Kidney (tissue), 14 donors: Measurements from ENCODE around the gene CCDC69. TPM values are rescaled to one million over a fixed set of nuclear protein-coding genes. Genes with fewer than 3 reads are reported as not detected.
A peak's percentile ranks its signal among the peaks of the same experiment; 100 is the strongest.
"Not testable (repeated sequence)": the region's sequence is repeated elsewhere in the genome, so short reads cannot be mapped to it uniquely, and the experiment has no call there.

Source experiments
- DNase-seq, 5 donors: peaks; one replicate each; pipeline ENCODE4 v3.0.0-alpha.2; 2013 to 2020
- FAIRE-seq: peaks from 2 replicates; lab custom pipeline; 2012; peaks lifted over from hg19 to GRCh38; lab: Jason Lieb, UNC
- H3K27ac ChIP-seq, 2 donors: one replicate each; pipeline ENCODE4 v1.7.0; 2013; ENCODE audit warnings: low read depth in 2 of 2, low read length in 2 of 2, inconsistent platforms in 1 of 2
- H3K27me3 ChIP-seq: one replicate; pipeline ENCODE4 v1.7.1; 2013; ENCODE audit warnings: low read length, inconsistent platforms; ENCODE audit not compliant: control insufficient read depth, insufficient read depth
- H3K36me3 ChIP-seq, 3 donors: one replicate each; pipeline versions ENCODE4 v1.7.0 to v1.7.1; 2013; ENCODE audit warnings: low read length in 3 of 3, control low read depth in 1 of 3, inconsistent platforms in 1 of 3; ENCODE audit not compliant: insufficient read depth in 3 of 3, control insufficient read depth in 2 of 3
- H3K4me1 ChIP-seq, 3 donors: one replicate each; pipeline versions ENCODE4 v1.7.0 to v1.7.1; 2013; ENCODE audit warnings: low read length in 3 of 3, inconsistent platforms in 1 of 3, low read depth in 1 of 3; ENCODE audit not compliant: control insufficient read depth in 2 of 3, insufficient read depth in 2 of 3
- H3K4me3 ChIP-seq, 3 donors: one replicate each; pipeline versions ENCODE4 v1.7.0 to v1.8.1; 2013; ENCODE audit warnings: low read length in 3 of 3, control low read depth in 1 of 3, inconsistent platforms in 1 of 3
- H3K9ac ChIP-seq, 3 donors: one replicate each; pipeline versions ENCODE4 v1.7.0 to v1.7.1; 2013; ENCODE audit warnings: low read length in 3 of 3, control low read depth in 1 of 3, inconsistent platforms in 1 of 3
- H3K9me3 ChIP-seq, 3 donors: one replicate each; pipeline versions ENCODE4 v1.7.0 to v1.7.1; 2013; ENCODE audit warnings: low read length in 3 of 3, control low read depth in 1 of 3, inconsistent platforms in 1 of 3; ENCODE audit not compliant: control insufficient read depth in 2 of 3, insufficient read depth in 1 of 3
- CTCF ChIP-seq: IDR thresholded peaks from 3 replicates; pipeline ENCODE4 v1.5.1; 2012; ENCODE audit warnings: mild to moderate bottlenecking, moderate library complexity, borderline replicate concordance; ENCODE audit not compliant: insufficient read depth; ENCODE audit errors: extremely low read depth
- intact Hi-C: fragments of 100-400 bp; cut with DNase I; formaldehyde crosslinking; loops from one replicate; pipeline ENCODE4 v1.11.1; 2022
- polyA plus RNA-seq: library from polyadenylated mRNA; stranded (reverse); fragments of 350-450 nt; fragmentation: Illumina TruSeq; extraction: RNeasy Lipid Tissue Mini Kit (QIAGEN cat#74804); gene quantifications from one replicate; pipeline ENCODE4 v1.2.3, GENCODE V29; 2014; ENCODE audit warnings: low read depth, low replicate concordance; ENCODE audit not compliant: insufficient read depth
- total RNA-seq: library from RNA; stranded (reverse); fragmentation: NEBNext Ultra II Directional; extraction: Animal tissue kit (Norgen Biotek cat#: 25700); gene quantifications from one replicate; pipeline ENCODE4 v1.2.1, GENCODE V29; 2021
- donor health status: control.
- donor health status: control.
- donor health status: control.
- donor health status: control.
- donor health status: control.
- donor health status: DM: yes; HTN: yes; CAD: no.
- donor health status: Normal renal cell carcinoma (clear cell type).

CCDC69 gene
- total and polyA plus RNA-seq, 2 donors from 2014 or later, result 11.1 to 22.8 TPM

GRCh38 chr5:151240924-151241635 is 17.2 kb upstream of the CCDC69 start:
- Histone ChIP-seq H3K4me1 (no peaks in the 10 kb centered on the region), H3K27ac (no peak overlapping the region), H3K4me3 (no peak overlapping the region), H3K36me3 (no peaks in the 10 kb centered on the region), H3K27me3 (no peaks in the 10 kb centered on the region), H3K9ac (no peak overlapping the region), H3K9me3 (no peaks in the 10 kb centered on the region)
- FAIRE-seq (no peak), DNase-seq (no peak)
- intact Hi-C loops, result no loop called here
- TF ChIP-seq CTCF, result no peak

- H3K9ac ChIP-seq, DNase-seq, H3K9me3 ChIP-seq, H3K27me3 ChIP-seq, H3K27ac ChIP-seq, H3K4me3 ChIP-seq, H3K4me1 ChIP-seq, FAIRE-seq, intact Hi-C loops, H3K36me3 ChIP-seq: not testable (repeated sequence)
These were observed 16.5 kb upstream of the CCDC69 start for GRCh38 chr5:151240268-151240835.

- peak; percentile 85 for FAIRE-seq
- intact Hi-C loops, result no loop called here
These were observed 15.5 kb upstream of the CCDC69 start for GRCh38 chr5:151239237-151239861.

More at GRCh38 chr5:151239237-151239861, 15.5 kb upstream of the CCDC69 start:
- Histone ChIP-seq H3K27me3 (no peaks in the 10 kb centered on the region), H3K4me1 (peaks cover 0 to 4% (median 0%) of the 10 kb centered on the region in 3 donors), H3K36me3 (no peaks in the 10 kb centered on the region), H3K9ac (peak overlapping the region in 1 of 3 donors; percentile 7), H3K9me3 (no peaks in the 10 kb centered on the region), H3K4me3 (peak overlapping the region in 1 of 3 donors; percentile 25), H3K27ac (no peak overlapping the region)
- peak; percentile 56 to 91 (median 83) for DNase-seq
- TF ChIP-seq CTCF, result peak; percentile 79
